22Rv1 (cell line): ENCODE data around the gene EYS.

Experiments
- ZFX ChIP-seq: fragments of 450-650 bp; IDR thresholded peaks from 2 replicates; pipeline ENCODE4 v1.6.1; 2017; ENCODE audit warnings: antibody characterized with exemption, borderline replicate concordance
- TF ChIP-seq, protein P1 (sequence below): fragments of 450-650 bp; IDR thresholded peaks from 2 replicates; pipeline ENCODE4 v1.5.1; 2017; ENCODE audit warnings: mild to moderate bottlenecking

DNA sequence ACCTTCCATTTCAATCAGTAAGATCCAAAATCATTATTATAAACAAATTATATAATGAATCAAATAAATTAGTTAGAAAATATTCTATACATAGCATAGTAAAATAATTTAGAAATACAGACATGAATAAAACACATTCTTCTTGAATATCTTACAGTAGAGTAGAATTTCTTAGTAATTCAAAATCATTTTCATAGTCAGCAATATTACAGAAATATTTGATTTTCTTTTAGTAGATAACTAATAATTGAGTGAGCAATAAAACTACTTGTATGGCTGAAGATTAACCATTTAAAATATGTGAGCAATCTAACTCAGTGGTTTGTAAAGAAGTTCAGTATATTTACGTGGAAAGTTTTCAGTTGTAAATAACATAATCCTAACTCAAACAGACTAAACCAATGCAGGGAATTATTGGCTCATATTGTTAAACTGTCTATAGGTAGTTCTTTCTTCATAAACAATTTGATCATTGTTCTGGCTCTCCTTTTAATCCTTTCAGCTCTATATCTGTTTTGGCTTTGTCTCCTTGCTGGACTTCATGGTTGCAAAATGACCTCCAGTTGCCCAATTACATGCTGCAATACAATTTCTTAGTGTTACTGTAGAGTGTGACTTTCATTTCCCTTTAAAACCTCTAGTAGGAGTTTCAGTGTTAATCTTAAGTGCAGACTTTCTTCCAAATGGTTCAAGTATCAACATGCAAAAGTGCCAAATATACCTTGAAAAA, 307.5 kb downstream of the EYS start:
- TF ChIP-seq, protein P1, sequence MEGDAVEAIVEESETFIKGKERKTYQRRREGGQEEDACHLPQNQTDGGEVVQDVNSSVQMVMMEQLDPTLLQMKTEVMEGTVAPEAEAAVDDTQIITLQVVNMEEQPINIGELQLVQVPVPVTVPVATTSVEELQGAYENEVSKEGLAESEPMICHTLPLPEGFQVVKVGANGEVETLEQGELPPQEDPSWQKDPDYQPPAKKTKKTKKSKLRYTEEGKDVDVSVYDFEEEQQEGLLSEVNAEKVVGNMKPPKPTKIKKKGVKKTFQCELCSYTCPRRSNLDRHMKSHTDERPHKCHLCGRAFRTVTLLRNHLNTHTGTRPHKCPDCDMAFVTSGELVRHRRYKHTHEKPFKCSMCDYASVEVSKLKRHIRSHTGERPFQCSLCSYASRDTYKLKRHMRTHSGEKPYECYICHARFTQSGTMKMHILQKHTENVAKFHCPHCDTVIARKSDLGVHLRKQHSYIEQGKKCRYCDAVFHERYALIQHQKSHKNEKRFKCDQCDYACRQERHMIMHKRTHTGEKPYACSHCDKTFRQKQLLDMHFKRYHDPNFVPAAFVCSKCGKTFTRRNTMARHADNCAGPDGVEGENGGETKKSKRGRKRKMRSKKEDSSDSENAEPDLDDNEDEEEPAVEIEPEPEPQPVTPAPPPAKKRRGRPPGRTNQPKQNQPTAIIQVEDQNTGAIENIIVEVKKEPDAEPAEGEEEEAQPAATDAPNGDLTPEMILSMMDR = 0 out of 2 replicates have a peak, but pooled peaks have one; percentile 4
- no peak for TF ChIP-seq ZFX
